Pancreas (tissue), 10 donors: Measurements from ENCODE around the gene NGLY1. TPM values are rescaled to one million over a fixed set of nuclear protein-coding genes. Genes with fewer than 3 reads are reported as not detected.

ENCODE experiments used
- ATAC-seq, 4 donors: fragments of 200-7000 bp; cut with Tn5 transposase; one replicate each; pipeline versions ENCODE4 v1.8.0 to v1.9.1; 2020; ENCODE audit warnings: mild to moderate bottlenecking in 4 of 4, moderate library complexity in 4 of 4
- DNase-seq, 6 donors: peaks; one replicate each; pipeline ENCODE4 v3.0.0-alpha.2; 2020
- FAIRE-seq: peaks from 2 replicates; lab custom pipeline; 2012; peaks lifted over from hg19 to GRCh38; lab: Jason Lieb, UNC
- H3K27ac ChIP-seq, 4 donors: fragments of 200-600 bp; sonication (generic); 1 replicate in 3 of 4; 2 replicates in 1 of 4; pipeline versions ENCODE4 v1.5.0 to v1.8.0; 2020
- H3K27me3 ChIP-seq, 4 donors: fragments of 200-600 bp; one replicate each; pipeline ENCODE4 v1.8.0; 2021
- H3K36me3 ChIP-seq, 3 donors: fragments of 200-600 bp; sonication (generic) in 1 of 3; one replicate each; pipeline versions ENCODE4 v1.5.0 to v1.8.0; 2020 to 2021
- H3K4me1 ChIP-seq, 3 donors: fragments of 200-600 bp; one replicate each; pipeline ENCODE4 v1.8.0; 2021
- H3K4me3 ChIP-seq, 4 donors: fragments of 200-600 bp; sonication (generic) in 2 of 4; one replicate each; pipeline versions ENCODE4 v1.5.0 to v1.8.0; 2020 to 2021
- H3K9me3 ChIP-seq, 4 donors: fragments of 200-600 bp; one replicate each; pipeline ENCODE4 v1.8.0; 2021
- WGBS, 2 donors: extraction: QIAGEN DNeasy Blood & Tissue Kit; methylation state at CpG; one replicate each; pipeline ENCODE4 v1.1.7; 2013; 5-methylcytosine and 5-hydroxymethylcytosine counted together
- intact Hi-C, 3 donors: fragments of 100-400 bp; cut with DNase I; formaldehyde crosslinking; loops; one replicate each; pipeline versions ENCODE4 v1.11.1 to v1.14.2; 2022
- polyA plus RNA-seq, 2 donors: library from polyadenylated mRNA; stranded (reverse); fragments of 200-250 nt; gene quantifications; one replicate each; pipeline ENCODE4 v1.2.3, GENCODE V29; 2013
- total RNA-seq, 6 donors: library from RNA; stranded (reverse); fragmentation: NEBNext Ultra II Directional in 4 of 6; extraction: Animal tissue kit (Norgen Biotek cat#: 25700) in 4 of 6; gene quantifications; one replicate each; pipeline versions ENCODE4 v1.2.1 to v1.2.4, GENCODE V29; 2021 to 2023
- TF ChIP-seq, protein P1 (sequence below), 4 donors: fragments of 200-600 bp; sonication (generic) in 3 of 4; IDR thresholded peaks; one replicate each; pipeline versions ENCODE4 v1.5.0 to v1.8.0; 2021; ENCODE audit warnings: antibody characterized with exemption in 4 of 4
- donor health status: healthy with polysubstance abuse.
- donor health status: DM: no; HTN: no; CAD: no; lungs with moderate emphysema.
- donor health status: DM: no; HTN: no; CAD: no.
- donor health status: control.
- donor health status: control.
- donor health status: Bipolar disorder and iron deficiency.
- donor health status: DM: yes; HTN: yes; CAD: no.
- donor health status: DM: no; HTN: no; CAD: no.
- donor health status: DM: no; HTN: no; CAD: no.
- donor health status: DM: yes; HTN: yes; CAD: no.

Gene NGLY1, protein sequence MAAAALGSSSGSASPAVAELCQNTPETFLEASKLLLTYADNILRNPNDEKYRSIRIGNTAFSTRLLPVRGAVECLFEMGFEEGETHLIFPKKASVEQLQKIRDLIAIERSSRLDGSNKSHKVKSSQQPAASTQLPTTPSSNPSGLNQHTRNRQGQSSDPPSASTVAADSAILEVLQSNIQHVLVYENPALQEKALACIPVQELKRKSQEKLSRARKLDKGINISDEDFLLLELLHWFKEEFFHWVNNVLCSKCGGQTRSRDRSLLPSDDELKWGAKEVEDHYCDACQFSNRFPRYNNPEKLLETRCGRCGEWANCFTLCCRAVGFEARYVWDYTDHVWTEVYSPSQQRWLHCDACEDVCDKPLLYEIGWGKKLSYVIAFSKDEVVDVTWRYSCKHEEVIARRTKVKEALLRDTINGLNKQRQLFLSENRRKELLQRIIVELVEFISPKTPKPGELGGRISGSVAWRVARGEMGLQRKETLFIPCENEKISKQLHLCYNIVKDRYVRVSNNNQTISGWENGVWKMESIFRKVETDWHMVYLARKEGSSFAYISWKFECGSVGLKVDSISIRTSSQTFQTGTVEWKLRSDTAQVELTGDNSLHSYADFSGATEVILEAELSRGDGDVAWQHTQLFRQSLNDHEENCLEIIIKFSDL
- total RNA-seq (10 to 100 TPM; 14.0 to 22.6 (median 21.9) TPM), polyA plus RNA-seq (10 to 100 TPM; 17.6 to 22.4 TPM)

DNA sequence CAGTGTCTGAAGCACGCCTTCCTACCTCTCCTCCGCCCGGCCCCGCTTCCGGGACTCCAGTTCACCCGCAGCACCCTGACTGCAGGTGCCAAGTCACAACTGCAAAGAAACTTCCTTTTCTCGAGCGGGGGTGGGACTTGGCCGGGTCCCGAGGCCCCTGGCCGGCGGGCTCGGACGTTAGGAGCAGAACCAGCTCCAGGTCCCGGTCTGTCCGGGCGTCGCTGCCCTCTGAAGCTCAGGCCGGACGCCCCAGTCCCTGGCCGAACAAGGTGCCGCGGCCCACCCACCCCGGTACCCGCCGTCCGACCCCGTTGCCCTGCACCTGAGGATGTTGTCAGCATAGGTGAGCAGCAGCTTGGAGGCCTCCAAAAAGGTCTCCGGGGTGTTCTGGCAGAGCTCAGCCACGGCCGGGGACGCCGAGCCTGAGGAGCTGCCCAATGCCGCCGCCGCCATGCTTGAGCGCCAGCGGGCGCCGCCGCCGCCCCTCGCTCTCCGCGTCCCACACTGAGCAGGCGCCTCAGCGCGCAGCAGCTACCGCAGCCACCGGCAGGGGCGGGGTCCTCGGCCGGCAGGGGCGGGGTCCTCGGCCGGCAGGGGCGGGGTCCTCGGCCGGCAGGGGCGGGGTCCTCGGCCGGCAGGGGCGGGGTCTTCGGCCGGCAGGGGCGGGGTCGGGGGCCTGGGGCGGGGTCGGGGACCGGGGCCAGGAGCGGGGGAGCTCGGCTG, at the start of gene NGLY1:
Gene NGLY1, minus strand, starts transcription at position 506 of the 723 bp plus-strand sequence. Its CDS starts 53 bp downstream, at position 453.
- 0% methylated on average over 26 to 72 of the region's 72 CpGs for WGBS, 2 donors
- H3K27me3 ChIP-seq: no peaks in the 10 kb centered on the region

DNA sequence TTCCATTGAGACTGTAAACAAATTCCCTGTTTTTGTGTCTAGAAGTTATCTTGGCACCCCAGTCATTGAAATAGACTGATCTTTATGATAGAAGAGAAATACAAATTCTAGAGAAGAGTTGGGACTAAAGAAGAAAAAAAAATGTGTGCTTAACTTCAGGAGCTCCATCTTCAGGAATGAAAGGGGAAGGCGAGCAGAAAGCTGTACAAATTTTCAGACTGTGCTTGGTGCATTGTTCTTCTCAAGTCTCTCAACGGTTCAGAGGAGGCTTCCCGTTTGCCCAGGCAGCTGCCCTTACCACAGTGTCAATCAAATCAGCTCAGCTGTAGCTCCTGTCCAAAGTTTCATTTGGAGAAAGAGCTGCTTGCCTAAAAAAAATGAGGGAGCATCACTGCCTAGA, 48.3 kb upstream of the NGLY1 start:
- ATAC-seq (no peak), DNase-seq (no peak), FAIRE-seq (no peak)
- Histone ChIP-seq H3K27ac (no peak overlapping the region), H3K27me3 (no peaks in the 10 kb centered on the region), H3K4me1 (no peaks in the 10 kb centered on the region), H3K4me3 (no peak overlapping the region), H3K36me3 (no peaks in the 10 kb centered on the region), H3K9me3 (no peaks in the 10 kb centered on the region)
- TF ChIP-seq, protein P1, sequence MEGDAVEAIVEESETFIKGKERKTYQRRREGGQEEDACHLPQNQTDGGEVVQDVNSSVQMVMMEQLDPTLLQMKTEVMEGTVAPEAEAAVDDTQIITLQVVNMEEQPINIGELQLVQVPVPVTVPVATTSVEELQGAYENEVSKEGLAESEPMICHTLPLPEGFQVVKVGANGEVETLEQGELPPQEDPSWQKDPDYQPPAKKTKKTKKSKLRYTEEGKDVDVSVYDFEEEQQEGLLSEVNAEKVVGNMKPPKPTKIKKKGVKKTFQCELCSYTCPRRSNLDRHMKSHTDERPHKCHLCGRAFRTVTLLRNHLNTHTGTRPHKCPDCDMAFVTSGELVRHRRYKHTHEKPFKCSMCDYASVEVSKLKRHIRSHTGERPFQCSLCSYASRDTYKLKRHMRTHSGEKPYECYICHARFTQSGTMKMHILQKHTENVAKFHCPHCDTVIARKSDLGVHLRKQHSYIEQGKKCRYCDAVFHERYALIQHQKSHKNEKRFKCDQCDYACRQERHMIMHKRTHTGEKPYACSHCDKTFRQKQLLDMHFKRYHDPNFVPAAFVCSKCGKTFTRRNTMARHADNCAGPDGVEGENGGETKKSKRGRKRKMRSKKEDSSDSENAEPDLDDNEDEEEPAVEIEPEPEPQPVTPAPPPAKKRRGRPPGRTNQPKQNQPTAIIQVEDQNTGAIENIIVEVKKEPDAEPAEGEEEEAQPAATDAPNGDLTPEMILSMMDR (IDR thresholded peaks at IDR 0.05): no peak
- intact Hi-C loops: no loop called here
- 9 to 13% methylated on average over 3 of the region's 3 CpGs for WGBS, 2 donors

More for the DNA sequence above, at the start of gene NGLY1:
- peak within 1 kb of the TSS; percentile 82 to 94 (median 91) for H3K27ac ChIP-seq
- FAIRE-seq (no peak), DNase-seq (peak; percentile 81 to 95 (median 88)), ATAC-seq (peak; percentile 93 to 97 (median 96))
- no peaks in the 10 kb centered on the region for H3K9me3 ChIP-seq
- TF ChIP-seq, protein P1 (IDR thresholded peaks at IDR 0.05): peak in 3 of 4 donors; percentile 11 to 23 (median 14)
- H3K36me3 ChIP-seq: no peaks in the 10 kb centered on the region
- peak within 1 kb of the TSS; percentile 71 to 96 (median 82) for H3K4me3 ChIP-seq
- intact Hi-C loops: loop anchor here in 1 of 3 donors (10.0 kb wide), 1 partner anchor 118 kb away; the partner anchor contains the start of gene TOP2B
- H3K4me1 ChIP-seq: peaks cover 8 to 13% (median 9%) of the 10 kb centered on the region in 3 donors

DNA sequence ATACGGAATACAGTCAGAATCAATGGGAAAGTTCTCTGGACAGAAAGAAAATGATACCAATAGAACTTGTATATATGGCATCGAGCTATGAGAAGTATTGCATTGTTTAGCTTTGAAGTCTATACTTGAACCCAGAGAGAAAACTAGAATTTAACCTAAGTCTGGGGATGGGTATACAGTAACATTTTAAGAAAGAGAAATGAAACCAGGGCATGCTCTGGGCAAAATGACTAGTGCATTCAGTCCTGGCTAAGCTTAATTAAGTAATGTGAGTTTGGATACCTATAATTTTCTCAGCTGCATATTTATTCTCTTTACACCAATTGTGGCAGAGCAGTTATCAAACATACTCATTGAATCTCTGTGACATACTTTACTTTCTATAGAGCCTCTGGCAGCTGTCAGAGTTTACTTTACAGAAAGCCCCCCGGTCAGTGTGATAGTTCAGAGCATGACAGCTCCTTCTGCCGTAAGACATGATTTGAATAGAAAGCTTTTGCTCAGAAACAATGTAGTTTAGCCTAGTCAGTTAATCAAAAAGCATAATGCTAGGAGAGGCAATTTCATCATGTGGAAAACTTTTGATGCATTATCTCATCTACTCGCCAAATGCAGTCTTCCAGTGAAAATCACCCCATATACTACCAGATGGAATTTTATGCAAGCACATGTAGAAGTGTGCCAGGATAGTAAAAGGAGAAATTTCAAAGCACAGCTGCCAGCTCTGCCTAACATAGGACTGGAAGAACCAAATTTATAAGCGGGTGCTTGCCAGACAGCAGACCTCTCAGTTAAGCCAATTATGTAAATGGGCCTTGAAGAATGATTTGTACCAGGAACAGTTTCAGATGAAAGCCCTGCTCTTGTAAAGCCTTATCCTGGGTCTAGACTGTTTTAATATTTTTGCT, 47.4 kb upstream of the NGLY1 start:
- FAIRE-seq (no peak), DNase-seq (no peak), ATAC-seq (no peak)
- 84 to 92% methylated on average over 6 of the region's 6 CpGs for WGBS, 2 donors
- Histone ChIP-seq H3K27me3 (no peaks in the 10 kb centered on the region), H3K27ac (no peak overlapping the region), H3K4me1 (no peaks in the 10 kb centered on the region), H3K9me3 (no peaks in the 10 kb centered on the region), H3K36me3 (no peaks in the 10 kb centered on the region), H3K4me3 (no peak overlapping the region)
- intact Hi-C loops: no loop called here
- TF ChIP-seq, protein P1 (IDR thresholded peaks at IDR 0.05): no peak

DNA sequence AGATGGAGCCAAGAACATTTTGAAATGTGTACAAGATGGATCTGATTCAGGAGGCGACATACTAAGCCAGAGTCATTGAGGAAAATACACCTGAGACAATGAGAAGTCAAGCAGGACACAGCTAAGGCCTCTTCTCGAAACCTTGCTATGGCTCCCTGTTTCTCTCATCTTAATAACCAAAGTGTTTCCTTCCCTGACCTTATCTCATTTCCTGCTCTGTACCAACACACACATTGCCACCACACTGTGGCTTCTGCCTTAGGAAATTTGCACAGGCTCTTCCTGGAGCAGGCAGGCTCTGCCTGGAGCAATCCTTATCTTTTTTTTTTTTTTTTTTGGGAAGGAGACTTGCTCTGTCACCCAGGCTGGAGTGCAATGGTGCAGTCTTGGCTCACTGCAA, 43.3 kb upstream of the NGLY1 start:
- Histone ChIP-seq H3K36me3 (no peaks in the 10 kb centered on the region), H3K4me3 (no peak overlapping the region), H3K27ac (no peak overlapping the region), H3K9me3 (no peaks in the 10 kb centered on the region), H3K4me1 (no peaks in the 10 kb centered on the region), H3K27me3 (no peaks in the 10 kb centered on the region)
- TF ChIP-seq, protein P1 (IDR thresholded peaks at IDR 0.05): no peak
- DNase-seq: no peak
- no peak for ATAC-seq
- no peak for FAIRE-seq
- 83 to 88% methylated on average over 2 of the region's 2 CpGs for WGBS, 2 donors
- intact Hi-C loops: no loop called here
